ENCODE measurements around the gene MIA2.

The MIA2 gene

GRCh38 chr14:39406560-39406959 lies 172.8 kb downstream of the MIA2 start:
- DNase-seq = no peak

DNA sequence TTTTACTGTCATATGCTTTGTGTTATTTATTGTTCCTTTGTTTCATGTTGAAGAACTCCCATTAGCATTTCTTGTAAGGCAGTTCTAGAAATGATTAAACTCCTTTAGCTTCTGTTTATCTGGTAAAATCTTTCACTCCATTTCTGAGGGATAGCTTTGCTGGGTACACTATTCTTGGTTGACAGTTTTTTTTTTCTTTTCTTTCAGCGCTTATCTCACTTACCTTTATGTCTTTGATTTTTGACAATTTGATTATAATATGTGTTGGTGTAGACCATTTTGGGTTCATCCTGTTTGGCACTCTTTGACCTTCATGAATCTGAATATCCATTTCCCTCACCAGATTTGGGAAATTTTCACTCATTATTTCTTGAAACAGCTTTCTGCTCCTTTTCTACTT lies 182.4 kb downstream of the MIA2 start:
- no peak for DNase-seq

- no peak for DNase-seq
Observed at GRCh38 chr14:39417014-39417413, 183.3 kb downstream of the MIA2 start.

GRCh38 chr14:39419272-39419671 lies 185.6 kb downstream of the MIA2 start:
- no peak for DNase-seq

GRCh38 chr14:39422243-39422642 lies 188.5 kb downstream of the MIA2 start:
- no peak for DNase-seq

DNA sequence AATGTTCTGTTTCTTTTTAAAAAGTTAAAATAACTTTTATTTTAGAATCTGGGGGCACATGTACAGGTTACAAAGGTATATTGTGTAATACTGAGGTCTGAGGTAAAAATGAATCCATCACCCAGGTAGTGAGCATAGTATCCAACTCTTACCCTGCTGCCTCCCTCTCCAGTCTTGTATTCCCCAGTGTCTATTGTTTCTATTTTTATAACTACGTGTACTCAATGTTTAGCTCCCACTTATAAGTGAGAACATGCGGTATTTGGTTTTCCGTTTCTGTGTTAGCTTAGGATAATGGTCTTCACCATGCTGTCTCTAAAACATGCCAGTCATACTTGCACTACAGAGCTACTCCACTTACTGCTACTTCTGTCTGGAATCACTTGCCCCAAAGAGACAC lies 190.1 kb downstream of the MIA2 start:
- no peak for DNase-seq

DNA sequence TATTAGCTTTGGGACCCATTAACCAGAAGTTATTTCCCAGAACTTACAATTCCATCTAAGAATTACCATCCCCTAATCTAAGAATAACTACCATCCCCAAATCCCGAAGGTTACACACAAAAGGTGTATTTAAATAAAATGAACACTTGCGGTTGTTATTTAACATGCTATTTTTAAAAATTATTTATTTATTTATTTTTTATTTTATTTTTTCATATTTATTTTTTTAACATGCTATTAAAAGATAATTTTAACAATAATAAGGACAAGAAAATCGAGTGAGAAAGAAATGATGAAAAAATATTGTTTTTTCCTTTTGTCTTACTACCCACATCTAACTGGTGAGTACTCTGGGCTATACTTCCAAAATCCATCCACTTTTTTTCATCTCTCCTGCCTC lies 192.2 kb downstream of the MIA2 start:
- DNase-seq = no peak

DNA sequence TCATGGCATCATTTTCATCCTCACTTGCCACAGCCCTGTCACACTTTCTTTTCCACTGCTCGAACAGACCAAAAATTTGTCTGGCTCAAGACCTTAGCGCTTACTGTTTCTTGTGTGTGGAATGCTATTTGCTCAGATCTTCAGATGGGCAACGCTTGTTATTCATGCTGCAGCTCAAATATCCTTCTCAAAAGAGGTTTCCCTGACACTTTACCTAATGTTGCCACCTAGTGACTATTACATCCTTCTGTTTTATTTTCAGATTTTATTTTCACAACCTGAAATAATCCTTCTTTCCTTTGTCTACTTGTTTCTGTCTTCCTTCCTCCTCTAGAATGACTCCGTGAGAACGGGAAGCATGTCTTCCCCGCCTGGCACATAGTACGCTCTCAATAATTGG lies 192.9 kb downstream of the MIA2 start:
- DNase-seq = no peak

GRCh38 chr14:39428118-39428517 lies 194.4 kb downstream of the MIA2 start:
- DNase-seq = no peak

GRCh38 chr14:39430762-39431415 lies 197.2 kb downstream of the MIA2 start:
- DNase-seq = no peak

- no peak for DNase-seq
Observed at GRCh38 chr14:39431416-39432178, 197.9 kb downstream of the MIA2 start.

DNA sequence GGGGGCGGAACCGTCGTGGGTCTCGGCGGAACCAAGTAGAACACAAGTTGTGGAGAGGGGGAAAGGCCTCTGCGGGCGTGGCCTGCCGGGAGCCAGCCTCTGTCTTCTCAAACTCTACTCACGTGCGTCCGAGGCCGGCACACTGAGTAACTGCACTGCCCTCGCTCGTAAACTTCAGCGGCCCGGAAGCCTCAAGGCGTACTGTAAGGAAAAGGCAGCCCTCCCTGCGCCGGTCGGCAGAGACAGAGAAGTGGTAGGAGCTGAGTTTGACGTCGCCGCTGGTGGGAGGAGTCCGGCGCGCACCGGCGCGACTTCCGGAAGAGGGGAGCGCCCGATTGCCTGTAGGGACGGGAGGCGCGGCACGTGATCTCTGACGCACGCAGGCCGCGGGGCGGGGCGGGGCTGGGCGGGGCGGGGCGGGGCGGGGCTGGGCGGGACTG lies 198.5 kb downstream of the MIA2 start, which contains the start of gene FBXO33:
FBXO33 (minus strand) TSS at position 255 of the 440 bp plus-strand sequence. CDS start 271 bp downstream, outside the sequence.
- DNase-seq = peak; percentile 98

DNA sequence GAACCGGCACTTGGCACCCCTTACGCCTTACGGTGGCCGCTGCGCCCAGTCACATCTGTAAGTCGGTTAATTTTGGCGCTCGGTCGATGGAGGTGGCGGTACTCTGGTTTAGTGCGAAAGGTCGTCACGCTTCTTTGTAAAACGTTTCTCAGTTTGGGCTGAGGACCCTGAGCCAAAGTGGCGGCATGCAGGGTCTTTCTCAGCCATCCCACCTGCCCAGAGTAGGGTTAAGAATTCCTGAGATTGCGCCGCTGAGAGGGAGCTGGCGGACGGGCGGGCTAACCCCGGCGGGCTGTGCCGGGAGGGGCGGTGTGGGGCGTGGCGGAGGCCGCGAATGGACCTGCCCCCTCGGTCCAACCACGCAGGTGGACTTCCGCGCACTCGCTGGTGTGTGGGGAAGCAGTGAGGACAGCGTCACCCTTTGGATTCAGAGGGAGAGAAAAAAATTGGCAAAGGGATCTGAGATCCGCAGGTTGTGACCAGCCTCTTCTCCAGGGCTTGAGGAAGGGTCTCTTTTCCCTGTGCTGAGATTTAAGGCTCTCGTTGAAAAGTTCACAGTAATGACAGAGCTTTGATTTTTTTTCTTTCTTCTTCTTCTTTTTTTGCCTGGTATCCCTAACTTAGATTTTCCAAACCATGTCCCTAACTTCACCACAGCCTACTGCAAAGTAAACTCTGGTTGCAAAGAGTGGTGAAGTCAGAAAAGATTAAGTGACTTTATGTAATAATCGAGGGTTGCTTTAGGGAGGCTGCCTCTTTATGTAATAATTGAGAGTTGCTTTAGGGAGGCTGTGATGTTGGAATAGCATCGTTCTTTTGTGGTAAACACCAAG lies 199.1 kb downstream of the MIA2 start:
- peak; percentile 96 for DNase-seq

GRCh38 chr14:39433452-39433813 lies 199.7 kb downstream of the MIA2 start:
- no peak for DNase-seq

GRCh38 chr14:39434401-39434800 lies 200.7 kb downstream of the MIA2 start:
- no peak for DNase-seq

GRCh38 chr14:39435241-39435640 lies 201.5 kb downstream of the MIA2 start:
- DNase-seq = no peak
